Fibroblast of lung (primary cell): ENCODE data around the gene PTX4.

ENCODE experiments used
- EZH2 ChIP-seq: IDR thresholded peaks from 2 replicates; pipeline ENCODE4 v1.5.1; 2012; ENCODE audit warnings: low read length, control low read depth, mild to moderate bottlenecking; ENCODE audit errors: missing control alignments
- TF ChIP-seq, protein P1 (sequence below), 2 donors: IDR thresholded peaks in 1 of 2; conservative IDR thresholded peaks in 1 of 2; 1 replicate in 1 of 2; 2 replicates in 1 of 2; pipeline ENCODE4 v1.5.1; 2011 to 2012; ENCODE audit warnings: low read length in 2 of 2, control low read depth in 1 of 2, inconsistent platforms in 1 of 2, low read depth in 1 of 2, mild to moderate bottlenecking in 1 of 2

- TF ChIP-seq, protein P1, sequence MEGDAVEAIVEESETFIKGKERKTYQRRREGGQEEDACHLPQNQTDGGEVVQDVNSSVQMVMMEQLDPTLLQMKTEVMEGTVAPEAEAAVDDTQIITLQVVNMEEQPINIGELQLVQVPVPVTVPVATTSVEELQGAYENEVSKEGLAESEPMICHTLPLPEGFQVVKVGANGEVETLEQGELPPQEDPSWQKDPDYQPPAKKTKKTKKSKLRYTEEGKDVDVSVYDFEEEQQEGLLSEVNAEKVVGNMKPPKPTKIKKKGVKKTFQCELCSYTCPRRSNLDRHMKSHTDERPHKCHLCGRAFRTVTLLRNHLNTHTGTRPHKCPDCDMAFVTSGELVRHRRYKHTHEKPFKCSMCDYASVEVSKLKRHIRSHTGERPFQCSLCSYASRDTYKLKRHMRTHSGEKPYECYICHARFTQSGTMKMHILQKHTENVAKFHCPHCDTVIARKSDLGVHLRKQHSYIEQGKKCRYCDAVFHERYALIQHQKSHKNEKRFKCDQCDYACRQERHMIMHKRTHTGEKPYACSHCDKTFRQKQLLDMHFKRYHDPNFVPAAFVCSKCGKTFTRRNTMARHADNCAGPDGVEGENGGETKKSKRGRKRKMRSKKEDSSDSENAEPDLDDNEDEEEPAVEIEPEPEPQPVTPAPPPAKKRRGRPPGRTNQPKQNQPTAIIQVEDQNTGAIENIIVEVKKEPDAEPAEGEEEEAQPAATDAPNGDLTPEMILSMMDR (conservative IDR thresholded peaks at IDR 0.05 in 1 of 2, IDR thresholded peaks at IDR 0.05 in 1 of 2; ENCODE audit: low read depth in 1 of 2, low read length in 2 of 2): no peak
- TF ChIP-seq EZH2: no peak
These were observed 2.0 kb downstream of the PTX4 start for GRCh38 chr16:1486551-1487390.
